Activated CD4-positive, alpha-beta T cell treated with anti-CD3 and anti-CD28 coated beads, Interleukin-2, amount 50 U/mL, for 48 hours (primary cell): ENCODE results near the gene FITM2.

Experiments used
- DNase-seq, 2 experiments: peaks; one replicate each; pipeline ENCODE4 v3.0.0-alpha.2; 2020

FITM2 gene

DNA sequence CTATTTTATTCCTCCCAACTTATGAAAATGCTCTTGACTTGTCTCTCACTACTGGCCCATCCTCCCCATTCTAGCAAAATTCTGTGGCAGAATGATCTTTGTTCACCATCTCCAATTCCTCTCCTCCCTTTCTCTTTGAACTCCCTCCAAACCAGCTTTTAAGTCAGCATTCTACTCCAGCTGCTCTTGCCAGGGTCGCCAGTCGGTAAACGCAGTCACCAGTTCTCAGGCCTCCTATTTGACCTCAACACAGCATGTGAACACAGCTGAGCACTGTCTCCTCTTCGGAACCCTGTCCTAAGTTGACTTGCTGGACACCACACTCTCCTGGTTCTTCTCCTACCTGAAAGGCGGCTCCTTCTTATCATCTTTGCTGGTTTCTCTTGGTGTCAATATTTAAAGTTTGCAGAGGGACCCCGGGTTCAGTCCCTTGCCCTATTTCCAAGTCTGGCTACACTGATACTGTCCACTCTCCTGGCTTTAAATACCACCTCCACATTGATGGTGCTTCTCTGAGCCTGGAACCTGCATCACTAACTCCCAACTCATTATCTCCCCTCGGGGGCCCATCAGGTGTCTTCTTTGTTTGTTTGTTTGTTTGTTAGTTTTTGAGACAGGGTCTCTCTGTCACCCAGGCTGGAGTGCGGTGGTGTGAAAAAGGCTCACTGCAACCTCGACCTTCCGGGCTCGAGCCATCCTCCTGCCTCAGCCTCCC is 36.5 kb downstream of the FITM2 start:
- no peak for DNase-seq

DNA sequence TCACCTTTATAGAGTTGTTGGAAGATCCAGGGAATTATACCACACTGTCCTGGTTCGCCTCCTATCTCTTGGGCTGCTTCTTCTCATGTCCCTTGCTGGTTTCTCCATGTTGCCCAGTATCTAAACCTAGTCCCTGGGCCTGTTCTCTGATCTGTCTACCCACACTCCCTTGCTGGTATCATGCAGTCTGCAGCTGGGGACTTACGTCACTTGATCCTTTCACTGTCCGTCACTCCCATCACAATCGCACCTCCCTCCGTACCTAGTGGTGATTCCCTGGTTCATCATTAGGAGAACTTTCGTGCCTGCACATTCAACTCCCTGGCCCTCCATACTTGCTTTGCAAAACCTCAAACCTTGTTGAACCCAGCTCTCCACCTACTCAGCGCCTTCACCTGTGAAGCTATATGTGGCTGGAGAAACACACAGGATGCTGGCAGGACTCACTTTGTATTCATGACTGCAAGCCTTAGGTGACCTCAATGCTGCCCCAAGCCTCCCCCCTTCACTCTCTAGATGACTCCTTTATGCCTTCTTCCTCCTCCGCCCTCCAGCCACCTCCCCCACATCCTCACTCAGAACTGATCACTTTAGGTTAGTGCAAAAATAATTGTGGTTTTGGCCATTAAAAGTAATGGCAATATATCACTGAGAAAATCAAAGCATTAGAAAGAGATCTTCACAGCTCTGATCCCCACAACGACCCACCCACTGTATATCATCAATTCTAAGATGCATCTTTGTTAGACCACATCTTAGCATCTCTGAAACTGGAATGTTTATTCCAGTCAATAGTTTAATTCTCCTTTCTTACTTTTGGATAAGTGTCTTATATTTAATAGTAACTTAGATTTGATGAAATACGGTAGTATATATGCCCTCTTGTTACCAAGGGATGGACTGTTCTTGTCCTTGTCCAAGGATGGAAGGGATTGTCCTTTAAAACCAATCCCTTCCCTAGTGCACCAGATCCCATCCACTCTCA is 37.5 kb downstream of the FITM2 start:
- no peak for DNase-seq

DNA sequence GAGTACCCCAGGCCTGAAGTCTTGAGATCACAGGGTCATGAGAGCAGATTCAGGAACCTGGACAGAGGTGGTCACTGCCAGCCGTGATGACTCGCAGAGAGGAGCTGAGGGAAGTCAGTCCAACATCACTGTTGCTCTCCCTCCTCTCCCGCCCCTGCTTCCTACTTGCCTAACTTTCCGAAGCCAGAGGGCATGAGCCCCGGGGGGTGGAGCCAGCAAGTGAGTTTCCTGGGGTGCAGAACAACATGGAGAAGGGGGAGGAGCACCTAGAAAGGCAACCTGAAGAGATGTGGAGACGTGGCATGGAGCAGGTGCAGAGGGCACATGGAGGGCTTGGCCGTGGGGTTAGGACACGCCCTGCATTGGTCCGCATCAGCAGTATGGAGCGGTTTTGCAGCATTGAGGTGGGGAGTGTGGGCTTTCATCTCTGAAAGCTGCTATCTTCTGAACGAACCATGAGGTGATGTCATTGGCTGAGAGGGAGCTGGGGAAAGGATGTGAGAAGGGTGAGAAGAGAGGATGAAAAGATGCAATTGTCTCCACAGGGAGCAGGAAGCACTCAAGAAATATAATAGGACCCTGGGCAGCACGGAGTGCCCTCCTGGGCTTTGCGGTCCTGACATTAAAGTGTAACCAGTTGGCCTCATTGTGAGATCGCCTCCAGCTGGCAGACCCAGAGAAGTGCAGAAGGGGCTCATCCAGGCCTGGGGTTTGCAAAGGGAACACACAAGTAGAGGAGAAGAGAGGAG is 38.9 kb downstream of the FITM2 start:
- DNase-seq: peak in 1 of 2 experiments; percentile 6

DNA sequence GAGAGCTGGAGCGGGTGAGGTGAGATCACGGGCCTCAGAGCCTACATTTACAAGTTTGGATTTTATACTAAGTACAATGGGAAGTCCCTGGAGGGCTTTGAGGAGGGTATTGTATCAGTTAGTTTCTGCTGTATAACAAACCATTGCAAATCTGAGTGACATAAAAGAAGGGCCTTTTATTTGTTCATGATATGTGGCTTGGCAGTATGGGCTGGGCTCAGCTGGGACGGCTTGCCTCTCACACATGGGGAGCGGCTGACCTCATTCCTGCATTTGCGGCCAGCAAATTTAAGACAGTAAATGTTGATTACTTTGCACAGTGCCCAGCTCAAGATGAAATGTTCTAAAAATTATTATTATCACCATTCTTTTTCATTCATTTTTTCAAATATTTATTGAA is 42.2 kb downstream of the FITM2 start:
- DNase-seq: no peak

GRCh38 chr20:44264287-44264686 is 46.7 kb downstream of the FITM2 start:
- no peak for DNase-seq

DNA sequence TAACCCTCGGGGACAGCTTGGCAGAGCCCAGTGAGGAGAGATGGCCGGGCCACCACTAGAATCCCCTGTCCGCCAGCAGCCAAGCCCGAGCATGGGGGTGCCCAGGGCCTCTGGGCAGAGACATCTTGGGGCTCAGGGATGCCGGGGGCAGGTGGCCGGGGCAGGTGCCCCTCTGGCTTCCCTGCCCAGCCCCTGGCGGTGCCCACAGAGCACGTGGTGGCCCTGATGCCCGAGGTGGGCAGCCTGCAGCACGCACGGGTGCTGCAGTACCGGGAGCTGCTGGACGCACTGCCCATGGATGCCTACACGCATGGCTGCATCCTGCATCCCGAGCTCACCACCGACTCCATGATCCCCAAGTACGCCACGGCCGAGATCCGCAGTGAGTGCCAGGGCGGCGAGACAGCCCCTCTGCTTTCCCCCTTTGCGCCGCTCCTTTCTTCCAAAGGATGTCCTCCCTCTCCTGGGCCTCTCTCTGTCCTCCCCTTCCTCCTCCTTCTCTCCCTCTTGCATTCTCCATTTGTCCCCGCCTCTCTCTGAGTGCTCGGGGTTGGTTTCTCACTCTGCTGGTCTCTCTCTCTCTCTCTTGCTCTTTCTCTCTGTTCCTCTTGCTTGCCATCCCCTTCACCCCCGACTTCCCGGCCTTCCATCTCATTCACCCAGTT is 52.6 kb downstream of the FITM2 start:
- DNase-seq: no peak

- no peak for DNase-seq
Observed at GRCh38 chr20:44256961-44257360, 54.0 kb downstream of the FITM2 start.

GRCh38 chr20:44255942-44256341 is 55.1 kb downstream of the FITM2 start:
- no peak for DNase-seq

- no peak for DNase-seq
Observed at GRCh38 chr20:44254073-44254472, 56.9 kb downstream of the FITM2 start.

GRCh38 chr20:44253528-44253927 is 57.5 kb downstream of the FITM2 start:
- no peak for DNase-seq
